NCI-H524 treated with DMSO at 0.1 percent for 48 hours (cell line): ENCODE results near the gene SLC7A4.
"Not testable (repeated sequence)": the region's sequence is repeated elsewhere in the genome, so short reads cannot be mapped to it uniquely, and the experiment has no call there.

Experiments
- DNase-seq: peaks from one replicate; lab custom pipeline; 2025; lab: John Stamatoyannopoulos, UW

SLC7A4 gene

DNA sequence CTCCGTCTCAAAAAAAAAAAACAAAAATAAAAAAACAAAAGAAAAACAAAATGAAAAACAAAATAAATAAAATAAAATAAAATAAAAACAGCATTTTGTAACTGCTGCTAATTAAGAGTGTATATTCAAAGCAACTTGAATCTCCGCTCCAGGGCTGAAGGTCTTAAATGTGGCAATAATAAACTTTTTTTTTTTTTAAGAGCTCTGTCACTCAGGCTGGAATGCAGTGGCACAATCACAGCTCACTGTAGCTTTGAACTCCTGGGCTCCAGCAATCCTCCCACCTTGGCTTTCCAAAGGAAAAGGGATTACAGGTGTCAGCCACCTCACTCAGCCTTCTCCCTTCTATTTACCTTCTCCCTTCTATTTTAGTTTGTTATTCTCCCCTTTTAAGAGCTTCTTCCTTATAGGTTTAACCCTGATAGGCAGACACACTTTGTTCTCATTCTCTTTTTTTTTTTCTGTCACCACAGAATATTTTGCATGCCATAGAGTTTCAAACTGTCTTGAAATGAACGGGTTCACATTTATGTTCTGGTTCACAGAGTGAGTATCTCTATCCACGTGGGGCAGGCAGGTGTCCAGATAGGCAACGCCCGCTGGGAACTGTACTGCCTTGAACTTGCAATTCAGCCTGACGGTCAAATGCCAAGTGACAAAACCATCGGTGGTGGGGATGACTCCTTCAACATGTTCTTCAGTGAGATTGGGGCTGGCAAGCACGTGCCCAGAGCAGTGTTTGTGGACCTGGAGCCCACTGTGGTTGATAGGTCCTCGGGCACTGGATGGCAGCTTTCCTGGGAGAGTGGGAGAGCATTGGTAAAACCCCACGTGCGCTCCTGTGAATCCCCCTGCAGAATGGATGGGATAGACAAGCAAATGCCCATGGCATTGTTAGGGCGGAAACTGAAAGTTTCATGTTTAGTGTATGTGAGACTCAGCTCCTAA is 32.8 kb upstream of the SLC7A4 start:
- DNase-seq: no peak

DNA sequence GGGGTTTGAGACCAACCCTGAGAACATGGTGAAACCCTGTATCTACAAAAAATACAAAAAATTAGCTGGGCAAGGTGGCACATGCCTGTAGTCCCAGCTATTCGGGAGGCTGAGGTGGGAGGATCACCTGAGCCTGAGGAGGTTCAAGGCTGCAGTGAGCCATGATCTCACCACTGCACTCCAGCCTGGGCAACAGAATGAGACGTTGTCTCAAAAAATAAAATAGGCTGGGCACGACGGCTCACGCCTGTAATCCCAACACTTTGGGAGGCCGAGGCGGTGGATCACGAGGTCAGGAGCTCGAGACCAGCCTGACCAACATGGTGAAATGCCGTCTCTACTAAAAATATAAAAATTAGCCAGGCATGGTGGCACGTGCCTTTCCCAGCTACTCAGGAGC is 32.1 kb upstream of the SLC7A4 start:
- not testable (repeated sequence) for DNase-seq

DNA sequence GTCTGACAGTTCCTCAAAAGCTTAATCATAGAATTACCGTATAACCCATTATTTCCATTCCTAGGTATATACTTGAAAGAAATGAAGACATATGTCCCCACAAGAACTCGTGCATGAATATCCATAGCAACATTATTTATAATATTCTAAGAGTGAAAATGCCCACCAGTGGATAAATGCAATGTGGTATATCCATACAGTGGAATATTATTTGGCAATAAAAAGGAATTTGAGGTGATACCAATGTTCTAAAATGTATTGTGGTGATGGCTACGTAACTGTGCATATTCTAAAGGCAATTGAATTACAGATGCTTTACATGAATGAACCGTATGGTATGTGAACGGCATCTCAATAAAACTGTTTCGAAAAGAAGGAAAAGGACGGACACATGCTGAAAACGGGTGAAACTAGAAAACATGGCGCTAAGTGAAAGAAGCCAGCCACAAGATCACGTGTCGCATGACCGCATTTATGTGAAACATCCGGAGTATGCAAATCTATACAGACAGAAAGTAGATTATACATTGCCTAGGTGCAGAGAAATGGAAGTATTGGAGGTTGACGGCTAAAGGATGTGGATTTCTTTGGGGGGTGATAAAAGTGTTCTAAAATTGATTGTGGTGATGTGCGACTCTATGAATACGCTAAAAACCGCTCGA is 29.4 kb upstream of the SLC7A4 start:
- DNase-seq: not testable (repeated sequence)

DNA sequence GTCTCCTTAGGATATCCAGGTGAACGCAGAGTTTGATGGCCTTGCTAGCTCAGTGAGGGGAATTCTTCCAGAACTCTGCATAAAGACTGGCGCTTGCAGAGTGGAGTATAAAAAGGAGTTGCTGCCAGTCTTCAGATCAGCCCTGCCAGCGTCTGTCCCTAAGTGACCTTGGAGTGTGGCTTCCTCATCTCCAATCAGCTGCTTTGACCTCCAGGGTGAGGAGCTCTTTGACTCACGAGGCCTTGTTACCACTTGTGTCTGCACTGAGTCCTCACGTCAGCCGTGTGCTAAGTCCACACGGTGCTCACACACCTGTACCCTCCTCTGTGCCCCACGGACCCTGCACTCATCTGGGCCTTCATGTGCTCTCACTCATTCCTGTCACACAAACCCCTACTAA is 28.0 kb upstream of the SLC7A4 start:
- not testable (repeated sequence) for DNase-seq

DNA sequence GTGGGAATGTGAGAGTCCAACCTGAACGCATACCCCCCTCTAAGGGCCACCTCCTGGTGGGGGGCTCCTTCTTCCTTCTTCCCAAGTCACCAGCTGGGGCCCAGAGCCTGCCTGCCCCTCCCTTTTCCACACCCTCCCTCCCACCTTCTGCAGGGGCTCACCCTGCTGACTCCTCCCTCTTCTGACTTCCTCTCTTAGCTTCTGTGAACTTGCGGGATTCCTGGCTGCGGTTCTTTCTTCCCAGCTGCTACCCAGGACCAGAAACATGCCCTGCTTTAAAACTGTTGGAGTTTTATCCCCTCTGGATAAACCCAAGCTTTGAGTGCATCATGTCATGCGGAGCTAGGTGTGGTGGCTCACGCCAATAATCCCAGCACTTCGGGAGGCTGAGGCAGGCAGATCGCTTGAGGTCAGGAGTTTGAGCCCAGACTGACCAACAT is 23.5 kb upstream of the SLC7A4 start:
- no peak for DNase-seq

DNA sequence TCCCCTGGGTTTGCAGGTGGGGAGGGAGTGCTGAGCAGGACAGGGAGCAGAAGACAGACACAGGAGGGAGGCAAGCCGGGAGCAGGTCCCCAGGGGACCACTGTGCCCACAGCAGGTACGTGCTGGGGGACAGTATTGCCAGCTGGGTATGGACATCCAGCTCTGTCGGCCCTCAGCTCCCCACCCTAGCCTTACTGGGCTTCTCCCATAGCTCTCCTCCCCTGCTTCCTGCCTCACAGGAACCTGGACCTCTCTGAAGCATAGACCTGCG is 23.1 kb upstream of the SLC7A4 start:
- no peak for DNase-seq

DNA sequence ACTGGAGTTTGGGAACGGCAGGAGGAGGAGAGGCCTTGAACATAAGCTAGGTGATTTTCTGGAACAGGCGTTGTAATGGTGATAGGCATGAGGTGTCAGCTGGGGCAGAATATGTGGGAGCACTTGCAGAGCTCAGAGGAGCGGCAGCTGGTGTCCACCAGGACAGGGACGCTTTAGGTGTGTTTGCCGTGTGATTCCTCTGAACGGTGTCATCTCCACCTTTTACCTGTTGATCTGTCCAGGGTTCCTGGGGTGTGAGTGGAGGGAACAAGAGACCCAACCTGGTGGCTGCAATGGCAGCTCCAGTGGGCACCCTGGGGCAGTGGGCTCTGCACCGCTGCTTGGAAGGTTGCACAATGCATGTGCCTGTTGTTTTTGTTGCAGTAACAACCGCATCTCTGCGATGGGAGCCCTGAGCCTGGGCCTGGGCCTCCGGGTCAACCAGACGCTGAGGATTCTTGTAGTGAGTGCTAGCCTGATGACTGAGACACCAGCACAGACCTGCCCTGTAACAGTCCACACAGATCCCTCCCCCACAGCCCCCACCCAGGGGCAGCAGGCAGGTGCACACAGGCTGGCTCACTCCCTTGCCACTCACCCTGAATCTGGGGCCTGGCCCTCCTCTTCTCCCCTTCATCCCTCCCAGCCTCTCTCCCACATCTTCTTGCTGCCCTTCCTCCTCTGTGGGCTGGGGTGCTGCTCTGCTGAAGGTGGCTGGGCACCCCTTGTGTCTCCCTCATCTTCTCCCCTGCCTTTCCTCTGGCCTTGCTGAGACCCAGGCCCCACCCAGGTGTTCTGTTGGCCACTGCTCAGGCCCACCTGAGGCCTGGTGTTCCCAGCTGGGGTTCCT is 22.6 kb upstream of the SLC7A4 start:
- DNase-seq: no peak

DNA sequence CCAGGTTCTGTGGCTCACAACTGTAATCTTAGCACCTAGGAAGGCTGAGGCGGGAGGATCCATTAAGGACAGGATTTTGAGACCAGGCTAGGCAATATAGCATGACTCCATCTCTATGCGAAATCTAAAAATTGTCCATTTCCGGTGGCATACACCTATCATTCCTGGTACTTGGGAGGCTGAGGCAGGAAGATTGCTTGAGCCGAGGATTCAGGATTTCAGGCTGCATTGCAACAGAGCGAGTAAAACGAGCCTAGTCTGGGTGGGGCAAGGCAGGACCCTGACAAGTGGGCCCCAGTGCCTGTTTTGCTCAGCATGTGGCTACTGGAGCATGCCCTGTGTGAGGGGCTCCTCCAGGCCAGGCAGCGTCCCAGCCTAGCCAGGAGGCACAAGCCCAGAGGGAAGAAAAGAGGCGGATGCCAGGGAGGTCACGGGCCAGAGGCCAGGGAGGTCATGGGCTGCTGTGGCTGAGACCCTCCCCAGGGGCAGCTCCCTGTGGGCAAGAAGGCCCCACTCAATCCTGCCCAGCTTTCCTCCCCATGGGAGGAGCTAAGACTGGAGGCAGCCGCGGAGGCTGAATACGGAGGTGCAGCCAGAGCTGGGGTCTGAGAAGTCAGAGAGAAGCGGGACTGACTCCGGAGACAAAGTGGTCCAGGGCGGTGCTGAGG is 21.8 kb upstream of the SLC7A4 start:
- no peak for DNase-seq

DNA sequence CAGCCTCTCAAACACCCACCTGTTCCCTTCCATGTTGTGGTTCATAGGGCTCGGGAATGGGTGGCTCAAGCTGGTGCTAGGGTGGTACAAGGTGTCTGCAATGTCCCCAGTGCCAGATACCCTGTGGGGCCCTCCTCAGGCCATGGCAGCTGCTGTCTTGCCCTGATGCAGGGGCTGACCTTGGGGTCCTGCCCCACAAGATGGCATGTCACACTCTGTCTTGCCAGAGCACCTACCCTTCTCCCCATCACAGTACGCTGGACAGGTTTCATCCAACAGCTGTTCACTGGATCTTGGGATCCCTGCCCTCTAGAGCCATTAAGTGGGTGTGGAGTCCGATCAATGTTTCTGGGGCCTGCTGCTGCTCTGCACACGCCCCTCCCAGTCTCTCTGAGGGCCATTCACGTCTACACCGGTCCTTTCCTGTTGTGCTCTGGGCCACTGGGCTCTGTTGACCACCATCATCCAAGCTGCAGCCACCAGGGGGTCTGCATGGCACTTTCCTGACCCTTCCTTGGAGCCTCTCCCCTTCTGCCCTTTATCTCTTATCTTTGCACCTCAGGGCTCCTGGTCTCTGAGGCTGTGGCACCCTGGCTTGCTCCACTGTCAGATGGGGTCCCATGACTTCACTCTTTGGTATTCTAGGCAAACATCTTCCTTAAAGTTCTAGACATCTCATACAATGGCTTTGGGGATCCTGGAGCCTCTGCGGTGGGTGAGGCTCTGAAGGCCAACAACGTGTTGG is 20.5 kb upstream of the SLC7A4 start:
- no peak for DNase-seq

DNA sequence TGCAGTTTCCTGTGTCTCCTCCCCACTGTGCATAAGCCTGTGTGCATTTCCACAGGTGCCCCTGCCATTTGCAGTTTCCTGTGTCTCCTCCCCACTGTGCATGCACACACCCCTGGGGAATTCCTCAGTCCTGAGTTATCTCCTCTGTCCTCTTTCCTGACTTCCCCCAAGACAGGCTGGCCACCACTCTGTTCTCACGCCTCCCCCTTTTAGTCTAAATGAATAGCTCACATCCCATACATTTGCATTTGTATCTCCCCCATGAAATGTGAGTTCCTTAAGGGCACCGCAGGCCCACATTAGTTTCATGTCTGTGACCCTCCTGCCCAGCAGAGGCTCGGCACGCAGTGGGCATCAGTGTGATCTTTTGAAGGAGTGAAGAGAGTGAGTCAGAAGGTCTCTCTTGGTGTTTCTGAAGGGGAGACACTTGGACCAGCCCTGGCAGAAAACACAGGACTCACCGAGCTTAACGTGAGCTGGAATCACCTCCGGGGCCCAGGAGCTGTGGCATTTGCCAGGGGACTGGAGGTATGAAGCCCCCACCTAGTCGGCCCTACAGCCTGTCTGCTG is 19.6 kb upstream of the SLC7A4 start:
- no peak for DNase-seq

DNA sequence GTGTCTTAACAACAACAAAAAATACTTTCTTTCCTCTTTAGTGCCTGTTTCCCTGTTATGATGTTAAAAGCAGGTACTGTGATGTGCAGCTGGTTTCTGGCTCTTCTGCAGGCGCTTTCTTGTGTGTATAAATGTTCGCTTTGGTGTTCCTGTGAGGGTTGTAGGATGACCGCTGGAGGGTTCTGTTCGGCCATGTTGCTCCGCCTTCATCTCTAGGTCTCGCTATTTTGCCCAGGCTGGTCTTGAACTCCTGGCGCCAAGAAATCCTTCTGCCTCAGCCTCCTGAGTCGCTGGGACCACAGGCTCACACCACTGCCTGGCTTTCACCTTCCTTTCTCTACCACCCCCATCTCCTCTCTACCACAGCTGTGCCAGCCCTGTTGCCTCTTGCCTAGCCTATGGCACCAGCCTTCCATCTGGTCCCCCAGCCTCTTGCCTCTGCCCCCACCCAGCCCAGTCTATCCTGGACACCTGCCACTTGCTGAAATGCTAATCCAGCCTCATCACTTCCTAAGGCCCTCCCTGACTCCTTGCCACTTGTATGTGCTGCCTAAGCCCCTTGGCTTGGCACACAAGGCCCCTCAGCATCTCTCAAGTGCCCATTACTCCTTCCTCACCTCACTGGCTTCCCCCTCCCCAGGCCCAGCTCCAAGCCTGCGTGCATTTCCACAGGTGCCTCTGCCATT is 18.9 kb upstream of the SLC7A4 start:
- DNase-seq: peak; percentile 96

DNA sequence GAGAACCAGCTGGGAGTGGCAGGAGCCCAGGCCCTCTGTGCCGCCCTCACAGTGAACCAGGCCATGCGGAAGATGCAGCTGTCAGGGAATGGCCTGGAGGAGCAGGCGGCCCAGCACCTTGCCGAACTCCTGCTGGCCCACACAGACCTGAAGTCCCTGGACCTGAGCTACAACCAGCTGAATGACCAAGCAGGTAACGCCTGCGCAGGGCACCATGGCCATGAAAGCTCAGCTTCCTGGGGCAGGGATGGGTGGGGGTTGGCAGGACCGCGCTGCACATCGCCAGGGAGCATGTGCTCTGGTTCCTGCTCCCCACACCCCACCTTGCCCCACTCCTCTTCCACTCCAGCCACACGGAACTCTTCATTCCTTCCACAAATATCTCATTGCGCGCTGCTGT is 16.6 kb upstream of the SLC7A4 start:
- not testable (repeated sequence) for DNase-seq

DNA sequence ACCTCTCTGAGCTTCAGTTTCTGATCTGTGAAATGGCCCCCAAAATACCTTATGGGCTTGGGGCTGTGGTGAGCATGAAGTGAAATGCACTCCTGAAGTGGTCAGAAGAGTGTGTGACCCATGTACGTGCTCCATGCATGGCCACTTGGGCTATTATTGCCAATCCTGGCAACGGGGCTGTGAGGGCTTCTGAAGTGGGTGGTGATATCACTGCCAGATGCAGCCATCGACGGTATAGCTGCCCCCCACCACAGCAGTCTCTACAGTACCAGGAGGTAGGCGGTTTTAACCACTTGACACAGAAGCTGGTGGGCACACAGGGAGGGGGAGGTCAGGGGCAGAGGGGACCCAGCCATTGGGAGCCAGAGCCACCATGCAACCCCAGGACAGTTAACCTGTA is 16.1 kb upstream of the SLC7A4 start:
- not testable (repeated sequence) for DNase-seq

DNA sequence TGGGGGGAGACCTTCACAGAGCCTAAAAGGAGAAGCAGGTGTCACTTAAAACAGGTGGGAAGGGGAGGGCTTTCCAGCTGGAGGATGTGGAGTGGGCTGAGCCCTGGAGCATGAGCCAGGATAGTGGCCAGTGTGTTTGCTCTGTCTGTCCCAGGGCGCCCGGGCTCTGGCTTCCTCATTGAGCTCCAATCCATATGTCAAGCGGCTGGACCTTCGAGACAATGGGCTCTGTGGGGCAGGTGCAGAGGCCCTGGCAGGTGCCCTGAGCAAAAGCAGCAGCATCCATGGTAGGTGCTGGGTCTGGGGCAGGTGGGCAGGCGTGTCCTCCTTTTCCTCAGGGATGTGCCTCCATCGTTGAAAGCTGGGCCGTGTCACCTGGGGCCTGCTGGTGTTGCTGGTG is 15.4 kb upstream of the SLC7A4 start:
- DNase-seq: no peak

DNA sequence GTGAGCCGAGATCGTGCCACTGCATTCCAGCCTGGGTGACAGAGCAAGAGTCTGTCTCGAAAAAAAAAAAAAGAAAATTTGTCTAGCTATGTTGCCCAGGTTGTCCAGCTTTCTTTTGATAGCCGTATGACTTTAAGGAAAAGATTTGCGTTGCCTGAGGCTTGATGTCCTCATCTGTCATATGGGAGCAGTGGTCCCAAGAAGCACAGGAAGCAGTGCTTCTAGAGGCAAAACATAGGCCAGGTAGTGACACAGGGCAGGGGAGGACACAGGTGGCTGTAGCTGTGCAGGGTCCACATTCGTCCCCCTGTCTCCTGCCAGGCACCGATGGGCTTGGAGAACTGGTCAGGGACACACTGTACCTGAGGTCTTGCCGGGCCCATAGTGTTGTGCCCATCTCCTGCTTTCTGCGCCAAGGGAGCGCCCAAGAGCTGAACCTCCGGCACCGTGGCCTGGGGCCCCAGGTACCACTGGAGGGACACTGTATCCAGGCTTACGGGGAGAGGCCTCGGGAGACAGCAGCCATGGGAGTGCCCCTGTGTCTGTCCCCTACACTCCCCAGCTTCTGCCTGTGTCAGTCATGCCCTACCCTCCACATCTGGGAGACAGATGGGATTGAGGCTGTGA is 14.8 kb upstream of the SLC7A4 start:
- no peak for DNase-seq

DNA sequence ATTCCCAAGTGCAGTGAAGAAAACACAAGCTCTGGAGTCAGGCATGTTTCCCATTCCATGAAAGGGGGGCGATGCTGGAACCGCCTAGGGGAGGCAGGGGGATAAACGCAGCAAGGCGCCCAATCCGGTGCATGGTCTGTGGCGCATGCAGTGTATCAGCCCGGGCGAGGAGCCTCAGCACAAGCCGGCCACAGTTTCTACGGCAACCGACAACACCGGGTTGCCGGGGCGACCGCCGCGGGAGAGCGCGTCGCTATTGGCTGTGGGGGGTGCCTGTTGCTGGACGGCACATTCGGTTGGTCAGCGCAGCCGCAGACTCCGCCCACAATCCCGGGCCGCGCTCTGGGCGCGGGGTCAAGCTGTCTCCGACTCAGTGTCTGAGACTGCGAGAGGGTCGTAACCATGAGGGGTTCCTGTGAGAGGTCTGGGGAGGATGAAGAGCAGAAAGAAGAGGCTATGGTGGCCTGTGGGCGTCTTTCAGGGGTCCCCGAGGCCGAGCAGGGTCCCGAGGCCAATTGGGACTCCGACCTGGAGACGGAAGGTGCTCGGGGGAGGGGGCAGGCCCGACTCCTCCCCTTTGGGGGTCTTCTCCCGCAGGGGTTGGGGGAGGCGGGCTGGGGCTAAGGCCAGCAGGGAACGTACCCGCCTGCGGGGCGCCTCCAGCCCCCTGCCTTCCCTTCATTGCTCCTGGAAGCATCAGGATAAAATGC is 13.4 kb upstream of the SLC7A4 start, which contains the start of gene LRRC74B:
Gene LRRC74B (plus strand): TSS at position 362 of the 710 bp plus-strand sequence. CDS start 41 bp downstream, at position 403.
- DNase-seq: peak; percentile 77

DNA sequence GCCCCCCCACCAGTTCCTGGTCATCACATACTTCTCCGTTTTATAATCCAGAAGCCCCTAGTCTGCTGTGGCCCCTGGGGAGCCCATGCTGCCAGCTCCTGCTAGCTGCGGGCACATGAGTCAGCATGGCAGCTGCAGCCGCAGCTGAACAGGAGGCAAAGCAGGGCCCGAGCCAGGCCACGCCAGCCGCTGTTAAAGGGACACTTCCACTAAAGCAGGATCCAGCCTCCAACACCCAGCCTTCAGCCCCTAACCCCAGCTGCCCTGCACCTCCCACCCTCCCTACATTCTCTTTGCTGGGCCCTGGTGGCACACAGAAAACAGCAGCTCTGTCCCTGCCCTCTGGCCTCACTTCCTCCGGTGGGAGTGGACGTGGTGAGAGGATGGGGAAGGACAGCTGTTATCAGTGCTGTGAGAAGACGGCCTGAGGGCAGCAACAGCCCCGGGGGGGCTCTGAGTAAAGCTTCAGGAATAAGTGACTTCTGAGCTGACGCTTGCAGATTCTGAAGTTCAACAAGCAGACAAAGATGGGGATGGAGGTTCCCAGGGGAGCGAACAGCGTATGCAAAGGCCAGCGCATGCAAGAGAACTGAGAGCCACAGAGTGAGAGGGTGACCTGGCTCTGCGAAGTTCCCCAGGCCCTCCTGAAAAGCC is 12.7 kb upstream of the SLC7A4 start:
- no peak for DNase-seq

DNA sequence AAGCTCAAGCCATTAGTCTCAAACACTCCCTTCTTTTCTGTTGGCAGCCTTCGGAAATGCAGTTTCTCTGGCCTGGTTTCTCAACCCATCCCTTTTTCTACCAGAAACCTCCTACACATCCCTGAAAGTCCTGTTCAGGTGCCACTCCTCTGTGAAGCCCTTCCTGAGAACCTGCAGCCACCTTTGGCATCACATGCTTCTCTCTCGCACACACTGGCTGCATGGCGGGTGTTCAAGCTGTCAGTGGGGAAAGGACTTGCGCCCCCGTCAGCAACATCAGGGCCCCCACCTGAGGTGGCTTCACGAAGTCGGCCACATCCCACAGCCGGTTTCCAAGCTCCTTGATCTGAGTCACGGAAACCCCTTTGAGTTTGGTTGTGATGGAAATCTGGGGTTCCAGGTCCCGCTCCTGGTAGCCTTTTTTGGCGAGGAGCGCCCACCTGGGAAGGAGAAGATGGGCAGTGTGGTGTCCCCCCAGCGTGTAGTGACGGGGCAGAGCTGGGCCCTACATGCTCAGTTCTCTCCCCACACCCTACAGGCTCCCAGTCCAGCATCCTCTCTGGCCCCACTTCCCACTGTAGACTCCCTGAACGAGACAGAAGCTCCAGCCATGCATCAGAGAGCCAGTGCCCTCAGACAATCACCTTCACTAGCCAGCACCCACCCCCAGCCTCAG is 11.6 kb upstream of the SLC7A4 start:
- no peak for DNase-seq
